Activated naive CD8-positive, alpha-beta T cell treated with anti-CD3 and anti-CD28 coated beads, Interleukin-2, amount 10 ng/mL, durations not matched to agents 7 days and 5 days (primary cell): ENCODE data around the gene SLC37A4. TPM values are rescaled to one million over a fixed set of nuclear protein-coding genes. Genes with fewer than 3 reads are reported as not detected.

Experiments used
- microRNA-seq: library from miRNA; unstranded; fragments of <30 nt; microRNA quantifications from one replicate; pipeline ENCODE4 v1.2.0, GENCODE V29; 2022
- total RNA-seq, 2 experiments: library from RNA; stranded (reverse); gene quantifications; one replicate each; pipeline ENCODE4 v1.2.3, GENCODE V29; 2021

SLC37A4 gene
- total RNA-seq, 2 experiments from 2014 or later, result 20.3 to 23.9 TPM

Small RNA genes within 50 kb of the gene (microRNA-seq; reads per million reads assigned to microRNA genes)
- not detected for gene MIR3656

Other genes starting within 250 kb of the SLC37A4 start
- 100 to 1,000 TPM; 193 to 212 TPM for gene DDX6, start 239.7 kb downstream of the SLC37A4 start, total RNA-seq
- 1 to 10 TPM; 1.9 to 2.2 TPM for gene CXCR5, start 147.0 kb downstream of the SLC37A4 start, total RNA-seq
- 100 to 1,000 TPM; 116 to 128 TPM for gene BCL9L, start 105.0 kb downstream of the SLC37A4 start, total RNA-seq
- under 1 TPM in 1 of 2 experiments, not detected in 1; 0.44 TPM for gene UPK2, start 74.6 kb downstream of the SLC37A4 start, total RNA-seq
- gene FOXR1, start 59.1 kb downstream of the SLC37A4 start, total RNA-seq, result not detected
- 10 to 100 TPM; 66.8 to 74.2 TPM for gene CENATAC, start 32.7 kb downstream of the SLC37A4 start, total RNA-seq
- 1,000 to 10,000 TPM; 1,397 to 1,460 TPM for gene RPS25, start 12.5 kb downstream of the SLC37A4 start, total RNA-seq
- gene TRAPPC4, start 12.1 kb downstream of the SLC37A4 start, total RNA-seq, result 10 to 100 TPM; 80.5 to 84.4 TPM
- 10 to 100 TPM; 76.5 to 83.1 TPM for gene HYOU1, start 26.3 kb upstream of the SLC37A4 start, total RNA-seq
- 10 to 100 TPM; 41.2 to 46.2 TPM for gene VPS11, start 36.9 kb upstream of the SLC37A4 start, total RNA-seq
- 10 to 100 TPM; 18.0 to 18.8 TPM for gene HMBS, start 54.0 kb upstream of the SLC37A4 start, total RNA-seq
- 10 to 100 TPM; 43.2 to 56.1 TPM for gene DPAGT1, start 71.0 kb upstream of the SLC37A4 start, total RNA-seq
- 10 to 100 TPM; 32.2 to 32.6 TPM for gene C2CD2L, start 76.5 kb upstream of the SLC37A4 start, total RNA-seq
- gene HINFP, start 90.7 kb upstream of the SLC37A4 start, total RNA-seq, result 10 to 100 TPM; 52.4 to 52.6 TPM
- gene ABCG4, start 118.2 kb upstream of the SLC37A4 start, total RNA-seq, result not detected
- 10 to 100 TPM; 20.7 to 25.2 TPM for gene NLRX1, start 137.8 kb upstream of the SLC37A4 start, total RNA-seq
- gene NHERF4, start 154.6 kb upstream of the SLC37A4 start, total RNA-seq, result under 1 TPM in 1 of 2 experiments, not detected in 1; 0.30 TPM
- 10 to 100 TPM; 45.1 to 45.2 TPM for gene CBL, start 175.5 kb upstream of the SLC37A4 start, total RNA-seq